AML-193 (cell line): Measurements from ENCODE around the gene CRHR1.
"Not testable (repeated sequence)": the region's sequence is repeated elsewhere in the genome, so short reads cannot be mapped to it uniquely, and the experiment has no call there.

Experiments
- DNase-seq, 2 experiments: peaks; one replicate each; lab custom pipeline; 2025; lab: John Stamatoyannopoulos, UW

The CRHR1 gene

DNA sequence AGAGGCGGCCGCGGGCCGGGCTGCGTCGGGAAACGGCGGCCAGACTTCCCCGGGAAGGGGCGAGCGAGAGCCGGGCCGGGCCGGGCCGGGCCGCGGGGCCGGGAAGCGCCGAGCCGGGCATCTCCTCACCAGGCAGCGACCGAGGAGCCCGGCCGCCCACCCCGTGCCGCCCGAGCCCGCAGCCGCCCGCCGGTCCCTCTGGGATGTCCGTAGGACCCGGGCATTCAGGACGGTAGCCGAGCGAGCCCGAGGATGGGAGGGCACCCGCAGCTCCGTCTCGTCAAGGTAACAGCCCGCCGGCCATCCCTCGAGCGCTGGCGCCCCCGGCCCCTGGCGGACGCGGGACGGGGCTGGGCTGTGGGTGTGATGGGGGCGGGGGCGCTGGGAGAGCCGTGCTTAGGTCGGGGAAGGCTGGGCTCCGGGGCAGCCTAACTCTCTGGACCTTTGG, at the start of gene CRHR1:
CRHR1 (plus strand) TSS at position 28 of the 448 bp plus-strand sequence; CDS start at position 253, 225 bp downstream.
- DNase-seq: no peak

DNA sequence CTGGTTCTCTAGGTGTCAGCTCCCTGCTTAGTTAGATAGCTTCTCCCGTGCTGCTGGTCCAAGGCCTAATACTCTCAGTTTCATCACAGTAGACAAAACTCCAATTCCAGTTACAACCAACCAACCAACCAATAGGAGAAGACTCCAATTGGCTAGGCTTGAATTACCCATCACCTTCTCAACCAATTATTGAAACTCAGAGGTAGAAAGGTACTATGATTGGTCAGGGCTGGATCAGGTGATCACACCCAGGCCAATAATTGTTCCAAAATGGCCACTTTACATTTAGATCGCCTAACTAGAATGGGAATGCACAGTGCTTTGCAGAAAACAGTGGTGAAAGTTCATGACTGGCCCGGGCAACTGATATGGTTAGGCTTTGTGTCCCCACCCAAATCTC, 49.5 kb upstream of the CRHR1 start:
- DNase-seq: no peak

DNA sequence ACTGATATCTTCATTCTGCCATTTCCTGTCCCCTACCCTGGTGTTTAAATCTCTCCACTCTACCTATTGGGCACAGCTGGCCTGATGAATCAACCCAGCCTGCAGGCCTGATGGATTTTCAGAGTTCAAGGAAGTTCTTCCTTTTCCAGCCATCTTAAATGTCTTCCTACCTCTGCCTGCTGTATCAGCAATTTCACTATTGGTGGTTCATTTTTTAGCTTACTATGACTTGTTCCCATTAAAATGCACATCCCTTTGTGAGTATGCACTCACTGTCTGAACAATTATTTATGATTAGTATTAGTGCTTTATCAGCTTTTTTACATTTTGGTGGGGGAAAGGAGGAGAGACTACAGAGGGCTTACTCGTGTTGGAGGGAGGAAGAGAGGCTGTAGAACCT, 48.6 kb upstream of the CRHR1 start:
- DNase-seq: no peak

DNA sequence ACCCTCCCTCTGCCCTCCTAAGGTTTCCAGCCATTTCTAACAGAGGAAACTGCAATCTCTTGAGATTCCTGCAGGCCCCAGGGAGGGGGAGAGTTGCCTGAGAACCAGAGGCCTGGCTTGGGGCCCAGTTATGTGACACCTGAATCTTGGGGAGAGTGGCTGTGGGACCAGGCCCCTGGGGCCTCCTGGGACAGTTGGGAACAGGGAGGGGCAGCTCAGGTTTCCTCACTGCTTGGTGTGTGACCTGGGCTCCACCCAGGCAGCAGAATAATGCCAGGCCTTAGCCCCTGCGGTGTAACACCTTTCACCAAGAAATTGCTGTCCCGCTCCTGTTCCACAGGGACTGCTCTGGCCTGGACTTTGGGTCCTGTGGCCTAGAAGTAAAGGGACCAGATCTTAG, 44.3 kb upstream of the CRHR1 start:
- DNase-seq: no peak

DNA sequence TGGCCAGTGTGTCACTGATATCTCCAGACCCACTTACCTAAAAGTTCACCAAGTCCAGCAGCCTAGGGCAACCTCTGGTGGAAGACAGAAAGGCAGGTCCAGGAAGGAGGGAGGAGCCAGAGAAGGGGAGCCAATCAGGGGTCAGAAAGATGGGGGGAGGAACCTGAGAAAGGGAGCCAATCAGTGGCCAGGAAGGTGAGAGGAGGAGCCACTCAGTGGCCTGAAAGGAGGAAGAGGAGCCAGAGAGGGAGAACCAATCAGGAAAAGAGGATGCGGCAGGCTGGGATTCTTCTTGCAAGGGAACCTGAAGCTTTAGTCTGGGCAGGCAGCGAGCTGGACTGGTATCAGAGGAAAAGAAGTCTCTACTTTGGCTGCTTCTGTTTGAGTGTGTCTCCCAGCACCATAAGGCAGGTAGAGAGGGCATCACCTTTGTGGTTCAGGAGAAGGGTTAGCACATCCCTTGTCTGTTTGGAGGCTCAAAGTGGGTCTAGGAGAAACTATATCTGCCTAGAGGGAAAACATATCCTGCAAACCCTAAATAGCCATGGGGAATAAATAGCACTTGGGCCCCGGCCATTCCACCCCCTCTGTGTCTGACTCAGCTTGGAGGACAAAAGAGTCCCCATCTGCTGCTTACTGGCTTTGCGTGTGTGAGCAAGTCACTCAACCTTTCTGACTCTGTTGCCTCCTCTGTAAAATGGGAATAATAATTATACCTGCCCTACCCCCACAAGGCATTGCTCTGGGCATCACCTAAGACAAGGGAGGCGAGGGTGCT, 43.4 kb upstream of the CRHR1 start:
- no peak for DNase-seq

DNA sequence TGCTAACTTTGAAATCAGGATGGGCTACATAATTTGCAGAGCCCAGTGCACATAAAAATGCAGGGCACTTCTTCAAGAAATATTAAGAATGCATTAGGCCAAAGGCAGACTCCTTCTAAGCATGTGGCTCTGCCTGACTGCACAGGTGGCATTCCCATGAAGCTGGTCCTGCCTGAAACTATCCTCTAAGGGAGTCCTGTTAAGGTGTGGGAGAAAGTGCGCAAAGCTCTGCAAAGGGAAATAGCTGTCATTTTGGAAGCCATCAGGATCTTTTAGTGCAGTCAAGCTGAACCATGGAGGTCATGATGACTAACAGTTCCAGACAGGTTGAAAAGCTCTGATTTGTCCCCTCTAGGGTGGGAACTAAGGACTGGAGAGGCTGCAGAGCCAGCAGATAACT, 41.9 kb upstream of the CRHR1 start:
- no peak for DNase-seq

DNA sequence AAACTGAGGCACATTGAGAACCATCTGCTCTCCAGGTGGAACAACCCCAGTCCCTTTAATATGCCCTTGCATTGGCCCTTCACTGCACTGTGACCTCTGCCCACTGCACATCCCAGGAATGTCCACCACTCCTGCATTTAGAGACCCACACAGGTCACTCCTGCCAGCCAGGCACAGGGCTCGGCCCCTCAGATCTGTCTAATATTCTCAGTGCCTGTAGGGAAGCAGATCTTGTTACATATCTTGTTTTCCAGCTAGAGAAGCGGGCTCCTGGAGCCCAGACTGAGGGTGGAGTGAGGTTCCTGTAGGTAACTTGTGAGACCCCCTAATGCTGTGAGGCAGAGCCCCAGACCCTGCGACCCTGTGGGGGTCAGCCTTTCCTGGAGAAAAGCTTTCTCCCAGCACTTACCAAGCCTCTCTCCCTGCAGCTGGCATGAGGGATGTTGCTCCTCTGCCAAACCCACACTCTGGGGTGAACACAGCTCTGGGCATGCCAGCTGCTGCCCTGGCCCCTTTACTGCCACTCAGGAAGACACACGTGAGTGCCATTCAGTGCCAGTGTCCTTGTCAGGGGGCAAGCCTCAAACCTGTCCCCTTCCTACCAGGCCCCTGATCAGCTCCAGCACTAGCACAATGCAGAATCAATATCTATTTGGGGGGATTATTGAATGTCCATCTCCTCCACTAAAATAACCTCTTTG, 40.3 kb upstream of the CRHR1 start:
- DNase-seq: no peak

DNA sequence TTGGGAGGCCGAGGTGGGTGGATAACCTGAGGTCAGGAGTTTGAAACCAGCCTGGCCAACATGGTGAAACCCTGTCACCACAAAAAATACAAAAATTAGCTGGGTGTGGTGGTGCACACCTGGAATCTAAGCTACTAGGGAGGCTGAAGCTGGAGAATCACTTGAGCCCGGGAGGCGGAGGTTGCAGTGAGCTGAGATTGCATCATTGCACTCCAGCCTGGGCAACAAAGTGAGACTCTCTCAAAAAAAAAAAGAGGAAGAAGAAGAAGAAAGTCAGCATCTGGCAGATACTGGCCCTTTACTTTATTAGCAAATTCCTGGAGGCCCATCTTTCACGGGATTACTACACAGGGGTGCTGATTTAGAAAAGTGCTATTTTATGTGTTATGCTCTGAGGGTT, 39.3 kb upstream of the CRHR1 start:
- DNase-seq: not testable (repeated sequence)

DNA sequence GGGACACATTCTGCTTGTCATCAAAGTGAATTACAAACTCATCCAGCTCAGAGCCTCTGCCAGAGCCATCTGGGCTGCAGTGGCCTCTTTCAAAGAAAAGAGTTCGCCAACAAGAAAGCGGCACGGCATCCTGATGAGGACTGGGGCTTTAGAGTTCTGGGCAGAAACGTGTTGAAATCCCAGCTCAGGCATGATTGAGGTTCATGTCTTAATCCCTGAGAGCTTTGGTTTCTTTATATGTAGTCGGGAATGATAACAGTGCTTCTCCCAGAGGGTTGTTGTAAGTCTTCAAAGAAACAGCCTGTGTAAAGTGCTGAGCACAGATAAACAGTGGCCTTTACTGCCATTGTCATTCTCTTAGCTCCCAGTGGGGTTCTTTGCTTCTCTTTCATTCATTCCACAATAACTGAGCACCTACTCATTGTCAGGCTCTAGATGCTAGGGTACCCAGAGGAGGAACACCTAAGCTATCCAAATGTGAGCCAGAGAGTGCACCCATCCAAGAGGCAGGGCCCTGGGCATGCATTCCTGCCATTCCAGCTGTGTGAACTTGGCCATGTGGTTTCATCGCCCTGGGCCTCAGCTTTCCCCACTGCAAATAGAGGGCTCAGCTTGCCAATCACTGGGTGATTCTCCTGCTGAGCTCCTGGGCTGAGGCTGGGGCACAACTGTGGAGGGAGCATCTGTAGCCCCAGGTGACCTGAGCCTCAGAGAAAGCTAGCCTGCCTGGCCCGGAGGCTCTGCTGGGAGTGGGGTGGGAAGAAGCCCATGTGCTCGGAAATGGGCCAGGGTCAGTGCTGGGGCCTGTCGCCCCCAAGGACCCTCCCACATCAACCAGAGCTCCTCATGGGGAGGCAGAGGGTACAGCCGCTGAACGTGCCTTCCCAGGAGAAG, 38.3 kb upstream of the CRHR1 start:
- DNase-seq: no peak

DNA sequence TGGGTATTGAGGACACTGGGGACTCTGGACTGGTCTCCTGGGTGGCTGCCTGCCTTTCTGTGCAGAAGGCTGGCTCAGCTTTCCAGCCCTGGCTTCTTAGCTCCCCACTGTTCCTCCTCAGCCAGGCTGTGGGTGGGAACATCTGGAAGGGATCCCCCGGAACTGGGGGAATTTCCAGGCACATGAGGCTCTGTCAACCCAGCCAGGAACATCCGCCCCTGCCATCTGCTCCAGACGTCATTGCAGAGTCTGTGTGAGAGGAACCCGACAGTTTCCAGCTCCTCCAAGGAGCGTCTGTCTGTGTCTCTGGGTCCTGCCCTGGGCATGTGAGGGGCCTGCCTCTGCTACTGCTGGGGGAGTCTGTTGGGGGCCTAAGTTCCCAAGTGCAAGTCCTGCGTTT, 36.2 kb upstream of the CRHR1 start:
- no peak for DNase-seq

DNA sequence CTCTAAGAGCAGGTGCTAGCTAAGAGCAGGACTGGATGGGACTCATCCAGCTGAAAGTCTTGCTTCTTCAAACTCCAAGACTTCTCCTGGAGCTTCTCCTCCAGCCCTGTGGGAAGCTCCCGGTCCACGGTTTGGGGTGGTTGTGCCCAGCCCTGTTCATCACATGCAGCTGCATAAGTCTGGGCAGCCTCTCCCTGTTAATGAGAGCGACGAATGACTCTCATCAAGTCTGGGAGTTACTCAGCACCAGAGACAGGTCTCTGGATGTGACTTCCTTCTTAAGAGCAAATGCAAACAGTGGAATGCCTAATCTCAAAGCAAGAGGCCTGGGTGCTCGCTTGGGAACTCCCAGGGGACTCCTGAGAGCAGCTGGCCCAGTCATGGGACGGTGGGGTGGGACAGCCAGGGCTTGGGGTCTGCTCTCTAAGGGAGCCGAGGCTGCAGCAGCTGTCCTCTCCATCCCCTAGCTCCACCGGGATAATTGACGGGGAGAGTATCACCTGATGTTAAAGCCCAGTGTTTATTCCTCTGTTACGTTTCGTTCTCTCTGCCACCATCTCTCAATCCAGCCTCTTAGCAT, 35.3 kb upstream of the CRHR1 start:
- DNase-seq: no peak

DNA sequence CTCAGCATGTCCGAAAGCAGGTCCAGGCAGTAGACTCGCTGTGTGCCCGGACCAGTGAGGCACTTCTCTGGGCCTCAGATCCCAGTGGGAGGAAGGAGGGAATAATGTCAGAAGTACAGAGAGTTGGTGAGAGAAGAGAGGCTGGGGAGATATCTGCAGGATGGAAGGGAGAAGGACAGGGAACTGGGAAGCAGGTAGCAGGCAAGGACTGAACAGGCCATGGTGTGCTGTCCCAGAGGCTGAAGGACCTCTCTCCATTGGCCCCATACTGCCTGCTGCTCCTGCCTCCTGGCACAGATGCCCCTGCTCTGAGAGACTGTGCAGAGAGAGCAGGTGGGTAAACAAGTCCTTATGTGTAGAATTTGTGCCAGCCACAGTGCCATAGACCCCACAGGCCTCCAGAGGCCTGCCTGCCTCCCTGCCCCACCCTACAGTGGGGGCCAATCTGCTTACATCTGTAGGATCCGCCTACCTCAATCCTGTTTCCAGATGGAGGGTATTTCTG, 34.2 kb upstream of the CRHR1 start:
- DNase-seq: no peak

DNA sequence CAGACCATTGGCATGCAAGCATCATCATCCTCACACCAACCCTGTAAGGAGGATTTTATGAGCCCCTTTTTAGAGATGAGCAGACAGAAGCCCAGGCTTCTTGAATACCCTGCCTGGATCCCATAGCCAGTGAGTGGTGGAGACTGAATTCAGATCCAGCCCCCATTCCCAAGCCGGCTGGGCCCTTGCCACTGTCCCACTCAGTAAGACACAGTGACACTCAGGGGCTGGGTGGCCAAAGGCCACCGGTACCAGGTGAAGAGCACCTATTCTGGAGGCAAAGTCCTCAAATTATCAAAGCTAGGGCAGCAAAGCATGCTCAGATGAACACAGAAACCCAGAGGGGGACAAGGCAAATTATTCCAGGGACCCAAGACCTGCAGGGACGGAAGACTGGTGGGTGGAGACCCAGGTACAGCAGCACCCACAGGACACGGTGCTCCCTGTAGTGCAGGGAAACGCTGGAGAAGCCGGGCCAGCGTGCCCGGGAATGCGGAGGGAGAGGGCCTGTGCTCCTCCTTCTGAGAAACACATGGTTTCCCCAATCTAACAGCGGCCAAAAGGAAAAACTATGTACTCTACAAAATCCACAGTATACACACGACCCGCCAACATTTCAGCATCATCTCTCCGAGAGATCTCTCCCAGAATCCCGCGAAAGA, 33.2 kb upstream of the CRHR1 start:
- no peak for DNase-seq

DNA sequence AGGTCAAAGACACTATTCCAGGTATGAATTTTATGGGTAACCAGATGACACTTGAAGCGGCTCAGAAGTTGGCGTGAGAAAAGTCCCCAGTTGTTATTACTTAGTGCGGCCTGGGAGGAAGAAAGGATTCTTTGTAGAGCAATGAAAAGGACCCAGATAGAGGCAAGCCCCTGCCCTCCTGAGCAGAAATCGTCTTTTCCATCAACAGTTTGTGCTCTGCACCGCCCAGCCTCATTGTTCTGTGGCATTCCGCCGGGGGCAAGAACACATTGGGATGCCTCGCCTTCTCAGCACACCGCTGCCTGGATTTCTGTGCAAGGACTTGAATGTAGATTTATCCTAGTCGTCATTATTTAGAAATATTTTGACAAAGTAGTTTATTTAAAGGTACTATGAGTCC, 32.7 kb upstream of the CRHR1 start:
- no peak for DNase-seq

DNA sequence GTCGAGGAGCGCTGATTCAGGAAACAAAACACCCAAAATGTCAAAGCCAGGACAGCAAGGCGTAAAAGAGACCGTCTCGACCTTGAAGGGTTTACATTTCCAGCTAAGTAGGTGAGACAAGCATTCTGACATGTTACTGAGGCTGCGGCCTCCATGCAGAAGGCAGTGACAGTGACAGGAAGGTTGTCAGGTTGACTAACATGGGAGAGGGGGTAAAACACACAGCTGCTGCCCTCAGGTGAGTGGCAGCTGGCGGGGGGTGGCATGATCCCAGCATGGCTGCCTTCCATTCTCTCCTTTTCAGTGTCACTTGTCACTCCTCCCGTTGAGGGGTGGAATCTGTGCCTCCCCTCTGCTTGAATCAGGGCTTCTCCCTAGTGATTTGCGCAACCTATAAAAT, 31.9 kb upstream of the CRHR1 start:
- no peak for DNase-seq

DNA sequence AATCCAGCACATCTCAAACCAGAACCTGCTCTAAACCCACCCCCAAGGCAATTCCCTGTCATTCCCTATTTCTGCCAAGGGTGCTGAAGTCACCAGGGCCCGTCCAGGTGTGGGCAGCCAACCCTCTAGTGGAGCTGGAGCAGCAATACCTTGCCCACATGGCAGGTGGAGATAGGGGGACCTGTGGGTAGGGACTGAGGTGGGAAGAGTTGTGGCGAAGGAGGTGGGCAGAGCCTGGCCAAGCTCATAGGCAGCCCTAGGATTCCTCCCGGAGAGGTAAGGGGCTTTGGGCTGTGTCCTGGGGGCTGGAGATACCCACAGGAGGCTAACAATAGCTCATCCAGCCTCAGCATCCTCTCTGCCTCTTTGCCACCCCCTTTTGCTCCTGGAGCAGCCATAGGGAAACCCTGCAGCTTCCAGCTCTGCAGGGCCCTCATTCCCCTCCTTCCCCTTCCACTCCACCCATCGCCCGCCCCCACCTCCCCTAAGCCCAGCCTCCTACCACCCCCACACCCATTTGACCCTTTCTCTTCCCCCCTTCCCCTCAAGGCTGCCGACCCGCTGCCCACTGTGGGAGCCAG, 30.4 kb upstream of the CRHR1 start:
- DNase-seq: no peak

DNA sequence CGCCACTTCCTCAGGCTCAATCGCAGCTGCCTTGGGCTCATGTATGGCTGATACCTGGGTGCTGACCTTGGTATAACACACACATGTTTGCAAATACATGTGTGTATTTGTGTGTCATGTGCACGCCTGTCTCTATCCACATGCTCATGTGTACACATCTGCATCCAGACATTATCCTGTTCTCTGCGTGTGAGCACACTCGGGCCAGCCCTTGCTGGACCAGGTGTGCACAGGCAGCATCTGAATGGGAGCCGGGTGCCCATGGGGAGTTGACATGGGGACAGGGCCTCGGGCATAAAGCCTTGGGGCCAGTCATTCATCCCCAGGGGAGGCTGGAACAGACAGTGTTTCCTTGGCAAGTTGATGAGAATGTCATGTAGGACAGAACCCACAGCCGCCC, 29.1 kb upstream of the CRHR1 start:
- no peak for DNase-seq

DNA sequence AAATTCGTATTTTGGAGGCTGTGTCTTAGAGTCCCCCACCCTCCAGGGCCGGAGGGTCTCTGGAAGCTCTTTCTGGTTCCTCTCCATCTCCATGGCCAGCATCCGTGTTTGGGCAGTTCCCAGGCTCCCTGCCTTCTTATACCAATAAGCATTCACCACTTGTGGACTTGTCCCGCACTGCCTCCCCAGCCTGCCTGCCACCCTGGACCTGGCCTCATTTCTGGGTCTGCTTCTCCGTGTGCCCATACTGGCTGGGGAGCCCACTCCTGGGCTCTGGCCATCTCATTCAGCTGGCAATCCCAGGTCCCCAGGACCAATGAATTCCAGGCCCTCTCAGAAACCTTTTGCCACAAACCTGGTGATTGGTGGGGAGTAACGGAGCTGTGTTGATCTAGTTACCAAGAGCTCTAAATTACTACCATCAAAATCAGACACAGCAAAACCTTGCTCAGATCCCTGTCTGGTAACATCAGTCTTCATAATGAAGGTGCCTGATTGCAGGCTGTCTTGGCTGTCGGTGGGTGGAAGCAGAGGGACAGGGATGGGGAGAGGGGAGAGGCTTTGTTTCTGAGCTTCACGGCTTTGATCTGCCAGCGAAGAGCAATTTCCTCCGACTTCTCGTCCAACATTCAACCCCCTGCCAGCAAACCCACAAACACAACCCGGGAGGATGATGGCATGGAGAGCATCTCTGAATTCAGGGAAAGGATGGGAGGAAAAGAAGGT, 27.7 kb upstream of the CRHR1 start:
- DNase-seq: no peak

DNA sequence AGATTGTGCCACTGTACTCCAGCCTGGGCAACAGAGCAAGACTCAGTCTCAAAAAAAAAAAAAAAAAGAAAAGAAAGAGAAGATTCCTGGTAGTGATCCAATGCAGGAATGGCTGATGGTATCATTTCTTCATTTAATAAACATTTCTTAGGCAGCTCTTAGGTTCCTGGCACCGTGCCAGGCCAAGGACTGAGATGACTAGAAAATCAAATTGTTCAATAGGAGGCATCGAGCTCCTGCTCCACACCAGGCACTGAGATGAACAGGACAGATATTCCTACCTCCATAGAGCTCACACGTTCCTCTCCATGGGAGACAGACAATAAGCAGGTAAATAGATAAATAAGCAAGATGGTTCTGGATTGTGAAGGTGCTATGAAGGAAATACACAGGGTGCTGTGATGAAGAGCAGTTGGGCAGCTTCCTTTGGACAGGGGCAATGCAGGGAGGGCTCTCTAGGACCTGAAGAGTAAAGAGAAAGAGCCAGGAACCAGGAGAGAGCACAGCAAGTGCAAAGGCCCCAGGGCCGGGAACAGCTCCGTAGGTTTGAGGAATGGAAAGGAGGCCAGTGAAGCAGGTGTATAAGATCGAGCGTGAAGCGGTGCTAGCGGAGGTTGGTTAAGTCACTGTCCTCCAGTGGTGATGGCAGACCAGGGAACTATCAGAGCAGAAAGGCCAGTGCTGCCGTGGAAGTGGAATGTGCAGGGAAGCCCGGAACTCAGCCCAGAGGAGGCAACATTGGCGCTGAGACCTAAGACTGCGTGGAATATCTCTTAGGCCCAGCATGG, 26.5 kb upstream of the CRHR1 start:
- no peak for DNase-seq

DNA sequence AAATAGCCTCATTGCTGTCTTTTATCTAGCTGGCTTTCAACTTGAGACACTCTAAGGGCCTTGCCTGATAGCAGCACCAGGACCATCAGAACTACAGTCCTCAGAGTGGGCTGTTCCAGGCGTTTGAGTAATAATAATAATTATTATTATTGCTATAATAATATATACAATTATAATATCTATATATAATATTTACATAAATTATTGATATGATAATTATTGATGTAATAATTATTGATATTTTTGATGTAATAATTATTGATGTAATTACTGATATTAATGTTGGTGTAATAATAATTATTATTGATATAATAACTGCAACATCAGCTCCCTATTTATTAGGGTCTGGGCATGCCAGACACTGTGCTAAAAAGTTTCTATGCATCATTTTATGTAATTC, 25.6 kb upstream of the CRHR1 start:
- DNase-seq: no peak
